Measurements from ENCODE around the gene NUDT14.

DNA sequence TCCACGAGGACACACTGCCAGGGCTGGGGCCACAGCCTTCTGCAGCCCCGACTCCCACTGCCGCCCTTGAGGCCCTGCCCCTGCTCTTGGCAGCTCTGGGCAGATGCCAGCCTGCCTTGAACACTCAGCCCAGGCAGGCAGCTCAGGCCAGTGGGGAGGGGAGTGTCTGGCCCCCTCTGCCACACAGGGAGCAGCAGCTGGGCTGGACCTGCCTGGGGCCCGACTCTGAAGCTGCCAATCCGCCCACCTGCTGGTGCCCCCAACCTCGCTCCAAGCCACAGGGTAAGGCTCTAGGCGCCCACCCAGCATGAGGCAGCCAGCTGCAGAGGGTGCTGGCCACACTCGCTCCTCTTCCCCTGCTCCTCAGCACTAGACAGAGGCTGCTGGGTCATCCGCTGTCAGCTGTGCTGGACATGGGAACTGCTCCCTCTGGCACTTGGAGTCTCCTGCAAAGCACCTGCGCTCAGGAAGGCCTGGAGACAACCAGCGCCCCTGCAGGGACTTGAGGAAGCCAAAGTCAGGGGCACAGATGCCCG is 24.6 kb upstream of the NUDT14 start:
- TF ChIP-seq, protein P1, sequence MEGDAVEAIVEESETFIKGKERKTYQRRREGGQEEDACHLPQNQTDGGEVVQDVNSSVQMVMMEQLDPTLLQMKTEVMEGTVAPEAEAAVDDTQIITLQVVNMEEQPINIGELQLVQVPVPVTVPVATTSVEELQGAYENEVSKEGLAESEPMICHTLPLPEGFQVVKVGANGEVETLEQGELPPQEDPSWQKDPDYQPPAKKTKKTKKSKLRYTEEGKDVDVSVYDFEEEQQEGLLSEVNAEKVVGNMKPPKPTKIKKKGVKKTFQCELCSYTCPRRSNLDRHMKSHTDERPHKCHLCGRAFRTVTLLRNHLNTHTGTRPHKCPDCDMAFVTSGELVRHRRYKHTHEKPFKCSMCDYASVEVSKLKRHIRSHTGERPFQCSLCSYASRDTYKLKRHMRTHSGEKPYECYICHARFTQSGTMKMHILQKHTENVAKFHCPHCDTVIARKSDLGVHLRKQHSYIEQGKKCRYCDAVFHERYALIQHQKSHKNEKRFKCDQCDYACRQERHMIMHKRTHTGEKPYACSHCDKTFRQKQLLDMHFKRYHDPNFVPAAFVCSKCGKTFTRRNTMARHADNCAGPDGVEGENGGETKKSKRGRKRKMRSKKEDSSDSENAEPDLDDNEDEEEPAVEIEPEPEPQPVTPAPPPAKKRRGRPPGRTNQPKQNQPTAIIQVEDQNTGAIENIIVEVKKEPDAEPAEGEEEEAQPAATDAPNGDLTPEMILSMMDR (IDR thresholded peaks at IDR 0.05; ENCODE audit: low read depth, low read length), result no peak
- TF ChIP-seq EZH2phosphoT487 (IDR thresholded peaks at IDR 0.05; ENCODE audit: low read depth), result no peak

Data from OCI-LY3 (cell line).